Lower leg skin (tissue), 3 donors: ENCODE data around the gene TSHZ2.

Source experiments
- CTCF ChIP-seq, 3 donors: fragments of 450-650 bp; IDR thresholded peaks; one replicate each; pipeline ENCODE4 v1.5.1; 2016; ENCODE audit warnings: antibody characterized with exemption in 3 of 3, mild to moderate bottlenecking in 3 of 3, moderate library complexity in 2 of 3
- POLR2A ChIP-seq, 2 donors: fragments of 450-650 bp; IDR thresholded peaks; one replicate each; pipeline ENCODE4 v1.6.1; 2016 to 2017; ENCODE audit warnings: antibody characterized with exemption in 2 of 2, mild to moderate bottlenecking in 1 of 2, moderate library complexity in 1 of 2

GRCh38 chr20:53202777-53203176 lies 230.6 kb downstream of the TSHZ2 start:
- TF ChIP-seq CTCF (IDR thresholded peaks at IDR 0.05) (no peak), POLR2A (IDR thresholded peaks at IDR 0.05) (no peak)
